ENCODE data around the gene CCNG2.

DNA sequence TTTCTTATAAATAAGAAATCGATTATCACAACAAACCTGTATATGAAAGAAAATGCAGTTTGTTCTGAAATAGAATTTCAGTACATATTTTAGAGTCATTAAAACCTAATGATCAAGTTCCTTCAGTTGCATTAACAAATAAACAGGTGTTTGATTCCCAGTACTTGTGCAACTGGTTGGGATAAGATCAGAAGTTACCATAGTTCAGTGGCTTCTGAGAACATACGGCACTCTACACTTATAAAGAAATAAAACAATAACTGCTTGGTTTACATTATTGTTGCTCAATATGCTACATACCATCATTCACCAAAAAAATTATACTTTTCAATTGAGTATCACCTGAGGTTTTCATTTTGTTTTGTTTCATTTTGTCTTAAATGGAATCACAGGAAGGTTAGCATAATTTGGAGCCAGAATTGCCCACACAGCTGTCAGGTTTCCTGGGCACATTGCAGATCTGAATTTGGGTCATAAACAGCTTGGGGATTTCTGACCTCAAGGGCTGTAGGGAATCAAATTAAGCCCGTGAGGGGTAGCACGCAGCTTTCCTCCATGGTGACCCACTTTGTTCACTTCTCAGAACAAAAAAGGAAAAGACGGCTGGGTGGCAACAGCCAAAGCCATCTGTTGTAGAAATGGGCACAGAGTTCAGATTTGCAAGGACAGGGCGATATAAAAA lies 14.9 kb upstream of the CCNG2 start:
- TF ChIP-seq TAF15 (IDR thresholded peaks at IDR 0.05; ENCODE audit: low read depth, low read length), result no peak
- no peak for TF ChIP-seq RAD21 (CRISPR knock-in tag; conservative IDR thresholded peaks at IDR 0.05 in 1 of 2, IDR thresholded peaks at IDR 0.05 in 1 of 2)
- TF ChIP-seq, protein P1, sequence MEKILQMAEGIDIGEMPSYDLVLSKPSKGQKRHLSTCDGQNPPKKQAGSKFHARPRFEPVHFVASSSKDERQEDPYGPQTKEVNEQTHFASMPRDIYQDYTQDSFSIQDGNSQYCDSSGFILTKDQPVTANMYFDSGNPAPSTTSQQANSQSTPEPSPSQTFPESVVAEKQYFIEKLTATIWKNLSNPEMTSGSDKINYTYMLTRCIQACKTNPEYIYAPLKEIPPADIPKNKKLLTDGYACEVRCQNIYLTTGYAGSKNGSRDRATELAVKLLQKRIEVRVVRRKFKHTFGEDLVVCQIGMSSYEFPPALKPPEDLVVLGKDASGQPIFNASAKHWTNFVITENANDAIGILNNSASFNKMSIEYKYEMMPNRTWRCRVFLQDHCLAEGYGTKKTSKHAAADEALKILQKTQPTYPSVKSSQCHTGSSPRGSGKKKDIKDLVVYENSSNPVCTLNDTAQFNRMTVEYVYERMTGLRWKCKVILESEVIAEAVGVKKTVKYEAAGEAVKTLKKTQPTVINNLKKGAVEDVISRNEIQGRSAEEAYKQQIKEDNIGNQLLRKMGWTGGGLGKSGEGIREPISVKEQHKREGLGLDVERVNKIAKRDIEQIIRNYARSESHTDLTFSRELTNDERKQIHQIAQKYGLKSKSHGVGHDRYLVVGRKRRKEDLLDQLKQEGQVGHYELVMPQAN (IDR thresholded peaks at IDR 0.05; ENCODE audit: borderline replicate concordance), result no peak
- no peak for TF ChIP-seq ZNF133 (CRISPR knock-in tag; IDR thresholded peaks at IDR 0.05)
- no peak for TF ChIP-seq POLR2AphosphoS5 (IDR thresholded peaks at IDR 0.05; ENCODE audit: control insufficient read depth, insufficient read depth, low read depth, low read length)
- no peak for TF ChIP-seq RFX5 (IDR thresholded peaks at IDR 0.05; ENCODE audit: low read depth, low read length)
